ENCODE measurements around the gene FRK. TPM values are rescaled to one million over a fixed set of nuclear protein-coding genes. Genes with fewer than 3 reads are reported as not detected.

FRK gene
- total RNA-seq, 6 experiments from 2014 or later, result 0.02 to 0.03 (median 0.02) TPM; not detected in 1

DNA sequence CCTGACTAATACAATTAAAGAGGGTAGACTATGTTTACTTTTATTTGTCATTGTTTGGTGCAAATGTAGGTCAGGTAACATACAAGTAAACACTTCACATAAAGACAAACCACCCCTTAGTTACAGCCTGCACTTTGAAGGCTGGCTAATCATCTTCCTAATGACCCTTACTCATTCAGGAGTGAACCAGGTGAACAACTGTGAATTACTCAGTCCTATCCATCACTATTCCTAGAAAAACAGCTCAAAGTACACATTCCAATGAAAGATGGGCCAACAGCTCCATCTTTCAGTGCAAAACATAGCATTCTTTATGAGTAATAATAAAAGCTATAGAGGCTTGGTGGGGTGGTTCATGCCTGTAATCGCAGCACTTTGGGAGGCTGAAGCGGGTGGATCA is 78.2 kb downstream of the FRK start:
- H3K27me3 Mint-ChIP-seq (ENCODE audit: insufficient read depth), result peaks cover 3% of the 10 kb centered on the region; the same call in 1 of the 2 replicates
- H3K27ac Mint-ChIP-seq, result no peak overlapping the region
- no peak for DNase-seq
- no peak overlapping the region for H3K4me3 Mint-ChIP-seq
- no peaks in the 10 kb centered on the region for H3K4me1 Mint-ChIP-seq (ENCODE audit: low read depth)
- no peaks in the 10 kb centered on the region for H3K9me3 Mint-ChIP-seq
- TF ChIP-seq, protein P1, sequence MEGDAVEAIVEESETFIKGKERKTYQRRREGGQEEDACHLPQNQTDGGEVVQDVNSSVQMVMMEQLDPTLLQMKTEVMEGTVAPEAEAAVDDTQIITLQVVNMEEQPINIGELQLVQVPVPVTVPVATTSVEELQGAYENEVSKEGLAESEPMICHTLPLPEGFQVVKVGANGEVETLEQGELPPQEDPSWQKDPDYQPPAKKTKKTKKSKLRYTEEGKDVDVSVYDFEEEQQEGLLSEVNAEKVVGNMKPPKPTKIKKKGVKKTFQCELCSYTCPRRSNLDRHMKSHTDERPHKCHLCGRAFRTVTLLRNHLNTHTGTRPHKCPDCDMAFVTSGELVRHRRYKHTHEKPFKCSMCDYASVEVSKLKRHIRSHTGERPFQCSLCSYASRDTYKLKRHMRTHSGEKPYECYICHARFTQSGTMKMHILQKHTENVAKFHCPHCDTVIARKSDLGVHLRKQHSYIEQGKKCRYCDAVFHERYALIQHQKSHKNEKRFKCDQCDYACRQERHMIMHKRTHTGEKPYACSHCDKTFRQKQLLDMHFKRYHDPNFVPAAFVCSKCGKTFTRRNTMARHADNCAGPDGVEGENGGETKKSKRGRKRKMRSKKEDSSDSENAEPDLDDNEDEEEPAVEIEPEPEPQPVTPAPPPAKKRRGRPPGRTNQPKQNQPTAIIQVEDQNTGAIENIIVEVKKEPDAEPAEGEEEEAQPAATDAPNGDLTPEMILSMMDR (IDR thresholded peaks at IDR 0.05), result no peak
- no peaks in the 10 kb centered on the region for H3K36me3 Mint-ChIP-seq (ENCODE audit: low read depth)

DNA sequence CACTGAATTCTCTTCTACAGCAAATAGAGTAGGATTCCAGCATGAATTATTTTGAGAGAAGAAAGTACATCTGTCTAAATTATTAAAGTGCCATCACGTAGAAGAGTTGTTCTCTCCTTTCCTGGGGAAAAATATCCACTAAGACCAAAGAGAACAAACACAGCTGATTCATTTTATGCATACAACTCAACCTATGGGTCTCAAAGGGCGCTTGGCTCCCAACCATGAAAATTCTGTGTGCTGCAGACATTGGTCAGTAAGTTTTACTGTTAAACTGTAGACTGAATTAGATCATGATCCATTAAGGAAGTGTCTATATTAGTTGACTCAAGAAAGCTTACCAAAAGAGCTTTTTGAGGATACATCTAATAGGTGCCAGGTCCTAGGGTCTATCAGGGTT is 83.5 kb downstream of the FRK start:
- no peaks in the 10 kb centered on the region for H3K9me3 Mint-ChIP-seq
- TF ChIP-seq, protein P1 (IDR thresholded peaks at IDR 0.05), result no peak
- no peak overlapping the region for H3K27ac Mint-ChIP-seq
- no peaks in the 10 kb centered on the region for H3K36me3 Mint-ChIP-seq (ENCODE audit: low read depth)
- H3K4me1 Mint-ChIP-seq (ENCODE audit: low read depth), result no peaks in the 10 kb centered on the region
- H3K27me3 Mint-ChIP-seq (ENCODE audit: insufficient read depth), result peaks cover 3% of the 10 kb centered on the region; the same call in 1 of the 2 replicates
- no peak overlapping the region for H3K4me3 Mint-ChIP-seq
- DNase-seq, result no peak

DNA sequence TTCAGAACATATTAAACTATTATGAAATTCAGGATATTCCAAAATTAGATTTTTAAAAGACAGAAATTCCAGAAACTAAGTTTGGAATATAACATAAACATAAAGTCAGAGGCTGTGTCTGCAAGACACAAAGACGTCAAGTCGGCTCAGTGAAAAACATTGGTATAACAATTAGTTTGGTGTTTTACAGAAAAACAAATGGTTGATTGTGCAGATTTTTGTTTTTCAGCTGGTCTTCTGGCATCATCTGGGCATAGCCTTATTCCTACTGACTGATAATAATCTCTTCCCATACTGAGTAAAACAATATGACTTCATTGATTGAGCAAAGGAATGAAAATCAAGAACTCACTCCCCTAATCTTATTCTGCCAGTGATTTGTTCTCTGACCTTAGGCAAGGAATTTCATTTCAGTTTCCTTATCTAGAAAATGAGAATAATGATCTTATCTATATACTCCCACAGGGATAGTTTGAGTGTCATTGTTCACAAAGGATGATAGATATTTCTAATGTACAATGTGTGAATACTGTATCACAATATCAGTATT is 84.3 kb downstream of the FRK start:
- H3K27ac Mint-ChIP-seq, result no peak overlapping the region
- no peaks in the 10 kb centered on the region for H3K9me3 Mint-ChIP-seq
- TF ChIP-seq, protein P1 (IDR thresholded peaks at IDR 0.05), result no peak
- H3K4me1 Mint-ChIP-seq (ENCODE audit: low read depth), result no peaks in the 10 kb centered on the region
- DNase-seq, result no peak
- H3K36me3 Mint-ChIP-seq (ENCODE audit: low read depth), result no peaks in the 10 kb centered on the region
- no peak overlapping the region for H3K4me3 Mint-ChIP-seq
- H3K27me3 Mint-ChIP-seq (ENCODE audit: insufficient read depth), result peaks cover 3% of the 10 kb centered on the region; the same call in 1 of the 2 replicates

DNA sequence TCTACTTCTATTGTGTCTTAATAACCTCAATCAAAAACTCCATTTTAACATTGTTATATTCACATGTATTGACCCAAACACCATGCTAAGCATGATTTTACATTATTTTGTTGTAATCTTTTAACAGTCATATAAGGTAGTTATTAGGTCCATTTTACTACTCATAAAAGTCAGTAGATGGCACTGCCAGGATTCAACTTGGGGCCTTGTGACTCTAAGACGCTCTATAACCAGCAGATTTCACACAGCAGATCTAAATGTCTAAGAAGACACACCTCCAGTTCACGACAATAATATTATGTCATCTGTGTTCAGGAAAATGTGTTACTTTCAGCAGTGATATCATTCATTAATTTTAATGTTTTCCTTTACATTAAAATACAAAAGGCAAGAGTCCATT is 88.0 kb downstream of the FRK start:
- Mint-ChIP-seq H3K4me1 (ENCODE audit: low read depth) (peaks cover 14% of the 10 kb centered on the region), H3K27ac (no peak overlapping the region), H3K9me3 (no peaks in the 10 kb centered on the region), H3K27me3 (ENCODE audit: insufficient read depth) (no peaks in the 10 kb centered on the region), H3K36me3 (ENCODE audit: low read depth) (no peaks in the 10 kb centered on the region), H3K4me3 (no peak overlapping the region)
- no peak for DNase-seq
- TF ChIP-seq, protein P1 (IDR thresholded peaks at IDR 0.05), result no peak

DNA sequence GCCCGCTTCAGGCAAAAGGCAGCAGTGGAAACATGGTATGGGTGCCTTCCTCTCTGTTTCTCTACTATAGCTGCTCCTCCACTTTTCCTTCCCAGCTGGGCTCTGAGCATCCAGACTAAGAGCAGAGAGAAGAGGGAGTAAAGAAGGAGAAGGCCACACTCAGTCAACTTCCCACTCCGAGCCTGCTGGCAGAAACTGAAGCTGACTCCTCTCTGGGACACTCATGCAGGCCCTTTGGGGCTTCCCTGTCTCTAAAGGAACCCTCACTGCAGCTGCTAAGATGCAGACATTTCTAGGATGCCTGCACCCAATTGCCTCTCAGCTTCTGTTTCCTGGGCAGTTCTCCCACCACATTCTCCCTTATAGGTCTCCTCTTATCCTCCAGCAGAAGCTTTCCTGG is 88.9 kb downstream of the FRK start:
- H3K4me1 Mint-ChIP-seq (ENCODE audit: low read depth), result peaks cover 14% of the 10 kb centered on the region
- H3K9me3 Mint-ChIP-seq, result no peaks in the 10 kb centered on the region
- no peak overlapping the region for H3K27ac Mint-ChIP-seq
- TF ChIP-seq, protein P1 (IDR thresholded peaks at IDR 0.05), result no peak
- H3K36me3 Mint-ChIP-seq (ENCODE audit: low read depth), result no peaks in the 10 kb centered on the region
- no peaks in the 10 kb centered on the region for H3K27me3 Mint-ChIP-seq (ENCODE audit: insufficient read depth)
- no peak overlapping the region for H3K4me3 Mint-ChIP-seq
- no peak for DNase-seq

DNA sequence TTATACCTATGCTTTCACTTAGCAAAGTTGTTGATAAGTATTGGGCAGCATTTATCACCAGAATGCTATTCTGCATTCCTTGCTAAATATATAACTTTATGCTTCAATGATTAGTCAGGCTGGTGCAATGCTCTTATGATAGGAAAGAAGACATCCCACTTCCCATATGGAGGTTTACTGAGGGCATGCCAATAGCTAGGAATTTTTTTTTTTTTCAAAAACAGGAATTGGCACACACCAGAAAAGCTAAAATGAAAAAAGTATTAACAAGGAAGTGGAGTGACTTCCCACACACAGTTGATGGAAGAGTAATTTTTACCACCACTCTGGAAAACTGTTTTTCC is 90.8 kb downstream of the FRK start:
- H3K4me1 Mint-ChIP-seq (ENCODE audit: low read depth), result peaks cover 14% of the 10 kb centered on the region
- H3K9me3 Mint-ChIP-seq, result no peaks in the 10 kb centered on the region
- no peaks in the 10 kb centered on the region for H3K27me3 Mint-ChIP-seq (ENCODE audit: insufficient read depth)
- no peaks in the 10 kb centered on the region for H3K36me3 Mint-ChIP-seq (ENCODE audit: low read depth)
- peak; percentile 4 for DNase-seq
- H3K27ac Mint-ChIP-seq, result no peak overlapping the region
- TF ChIP-seq, protein P1 (IDR thresholded peaks at IDR 0.05), result no peak
- H3K4me3 Mint-ChIP-seq, result no peak overlapping the region

Data from HFFc6 (cell line).